GM12864 (cell line): ENCODE measurements around the gene MUSK.

ENCODE experiments used
- DNase-seq: peaks from one replicate; pipeline ENCODE4 v3.0.0-alpha.2; 2011; ENCODE audit warnings: low read depth
- H3K4me3 ChIP-seq: 2 replicates; pipeline ENCODE4 v1.5.1; 2011; ENCODE audit warnings: mild to moderate bottlenecking, low read depth, low read length, control low read depth
- TF ChIP-seq, protein P1 (sequence below): IDR thresholded peaks from 2 replicates; pipeline ENCODE4 v1.5.1; 2011; ENCODE audit warnings: low read depth, mild to moderate bottlenecking, moderate library complexity, low read length, control low read depth, inconsistent platforms; ENCODE audit errors: missing control alignments

Gene MUSK

GRCh38 chr9:110801426-110801825 is 132.8 kb downstream of the MUSK start:
- DNase-seq = no peak
- TF ChIP-seq, protein P1, sequence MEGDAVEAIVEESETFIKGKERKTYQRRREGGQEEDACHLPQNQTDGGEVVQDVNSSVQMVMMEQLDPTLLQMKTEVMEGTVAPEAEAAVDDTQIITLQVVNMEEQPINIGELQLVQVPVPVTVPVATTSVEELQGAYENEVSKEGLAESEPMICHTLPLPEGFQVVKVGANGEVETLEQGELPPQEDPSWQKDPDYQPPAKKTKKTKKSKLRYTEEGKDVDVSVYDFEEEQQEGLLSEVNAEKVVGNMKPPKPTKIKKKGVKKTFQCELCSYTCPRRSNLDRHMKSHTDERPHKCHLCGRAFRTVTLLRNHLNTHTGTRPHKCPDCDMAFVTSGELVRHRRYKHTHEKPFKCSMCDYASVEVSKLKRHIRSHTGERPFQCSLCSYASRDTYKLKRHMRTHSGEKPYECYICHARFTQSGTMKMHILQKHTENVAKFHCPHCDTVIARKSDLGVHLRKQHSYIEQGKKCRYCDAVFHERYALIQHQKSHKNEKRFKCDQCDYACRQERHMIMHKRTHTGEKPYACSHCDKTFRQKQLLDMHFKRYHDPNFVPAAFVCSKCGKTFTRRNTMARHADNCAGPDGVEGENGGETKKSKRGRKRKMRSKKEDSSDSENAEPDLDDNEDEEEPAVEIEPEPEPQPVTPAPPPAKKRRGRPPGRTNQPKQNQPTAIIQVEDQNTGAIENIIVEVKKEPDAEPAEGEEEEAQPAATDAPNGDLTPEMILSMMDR = no peak
- no peak overlapping the region for H3K4me3 ChIP-seq

- DNase-seq = no peak
- no peak overlapping the region for H3K4me3 ChIP-seq
- TF ChIP-seq, protein P1 = no peak
These were observed 133.9 kb downstream of the MUSK start for GRCh38 chr9:110802416-110803035.

- peak; percentile 57 for DNase-seq
- peak overlapping the region; percentile 25; the same call in 1 of the 2 replicates for H3K4me3 ChIP-seq
- TF ChIP-seq, protein P1 = no peak
These were observed 139.5 kb downstream of the MUSK start for GRCh38 chr9:110807956-110808598.

GRCh38 chr9:110808599-110808980 is 140.0 kb downstream of the MUSK start:
- TF ChIP-seq, protein P1 = no peak
- H3K4me3 ChIP-seq = no peak overlapping the region; the same call in 1 of the 2 replicates
- DNase-seq = peak; percentile 86

DNA sequence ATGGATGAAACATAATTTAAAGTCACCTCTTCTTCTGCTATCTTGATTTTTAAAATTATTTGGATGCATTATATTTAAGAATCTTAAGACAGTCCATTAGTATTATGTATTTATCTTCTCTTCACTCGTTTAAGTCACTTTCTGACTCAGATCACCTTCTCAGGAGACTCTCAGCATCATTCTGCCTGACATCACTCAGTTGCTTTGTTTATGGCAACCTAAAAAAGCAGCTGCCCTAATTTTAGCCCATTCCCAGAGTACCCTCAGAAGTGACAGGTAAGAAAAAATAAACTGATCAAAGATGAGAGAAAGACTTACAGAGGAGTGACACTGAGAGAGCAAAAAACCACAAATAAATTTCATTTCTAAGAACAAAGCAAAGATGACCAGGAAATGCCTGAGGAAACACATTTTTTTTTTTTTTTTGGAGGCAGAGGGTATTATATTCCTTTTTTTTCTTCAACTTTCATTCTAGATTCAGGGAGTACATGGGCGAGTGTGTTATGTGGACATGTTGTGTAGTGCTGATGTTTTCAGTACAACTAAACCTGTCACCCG is 140.5 kb downstream of the MUSK start:
- H3K4me3 ChIP-seq = no peak overlapping the region; the same call in 1 of the 2 replicates
- TF ChIP-seq, protein P1 = no peak
- DNase-seq = peak; percentile 44

DNA sequence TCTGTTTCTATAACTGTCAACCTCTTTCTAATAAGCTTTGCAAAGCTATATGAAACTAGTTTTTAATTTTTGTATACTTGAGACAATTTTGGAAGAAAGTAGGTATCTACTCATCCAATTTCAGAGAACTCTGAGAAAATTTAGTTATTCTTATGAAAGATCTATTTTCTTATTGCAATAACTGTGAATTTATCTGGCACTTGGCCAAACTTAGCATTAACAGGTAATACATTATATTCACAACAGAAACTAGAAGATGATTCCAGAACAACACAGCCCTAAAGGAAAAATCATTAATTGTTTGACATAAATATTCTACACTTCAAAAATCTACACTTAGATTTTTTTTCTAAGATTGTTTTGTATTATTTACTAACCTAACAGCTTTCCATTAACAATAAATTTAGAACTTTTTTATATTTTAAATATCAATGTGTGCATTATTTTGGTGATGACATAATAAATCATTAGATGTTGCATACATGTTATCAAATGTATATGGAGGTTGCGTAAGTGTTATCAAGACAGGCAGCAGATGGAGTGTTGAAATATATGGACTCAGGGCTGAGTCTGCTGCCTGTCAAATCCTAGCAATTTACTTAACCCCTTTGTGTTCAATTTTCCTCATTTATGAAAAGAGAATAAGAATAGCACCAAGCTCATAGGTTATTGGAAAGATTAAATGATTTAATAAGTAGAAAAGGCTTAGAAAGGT is 141.8 kb downstream of the MUSK start:
- no peak for DNase-seq
- H3K4me3 ChIP-seq = no peak overlapping the region
- TF ChIP-seq, protein P1 = no peak
